H1 (cell line): ENCODE data around the gene CASK. TPM values are rescaled to one million over a fixed set of nuclear protein-coding genes. Genes with fewer than 3 reads are reported as not detected.

Source experiments
- CTCF ChIA-PET: fragments of 300-600 bp; sonication (Branson Sonifier 250); formaldehyde crosslinking; loops from one replicate; lab custom pipeline; 2021; ENCODE audit not compliant: partially characterized antibody; lab: Charles Lee
- POLR2A ChIA-PET: fragments of 300-600 bp; sonication (Branson Sonifier 250); formaldehyde crosslinking; loops from one replicate; lab custom pipeline; 2021; ENCODE audit warnings: inconsistent platforms; ENCODE audit not compliant: partially characterized antibody; lab: Charles Lee
- DNase-seq, 2 experiments: peaks; one replicate each; pipeline versions ENCODE4 v3.0.0 to v3.0.0-alpha.2; 2010 to 2022; ENCODE audit warnings: low spot score in 2 of 2, low read depth in 1 of 2, mixed read lengths in 1 of 2
- FAIRE-seq: peaks from 2 replicates; lab custom pipeline; 2011; peaks lifted over from hg19 to GRCh38; lab: Jason Lieb, UNC
- H2AFZ ChIP-seq: 2 replicates; pipeline ENCODE4 v1.8.1; 2012; ENCODE audit warnings: low read length, inconsistent platforms
- H2AK5ac ChIP-seq: 2 replicates; pipeline ENCODE4 v1.6.1; 2013; ENCODE audit warnings: low read depth, low read length
- H2BK120ac ChIP-seq: replicated peaks from 2 replicates; pipeline ENCODE3; 2013; ENCODE audit warnings: low read depth, low read length, inconsistent platforms
- H2BK12ac ChIP-seq: 2 replicates; pipeline ENCODE4 v1.6.1; 2013; ENCODE audit warnings: low read depth, low read length
- H2BK15ac ChIP-seq: 2 replicates; pipeline ENCODE4 v1.6.1; 2013; ENCODE audit warnings: low read length
- H2BK20ac ChIP-seq: 2 replicates; pipeline ENCODE4 v1.6.1; 2013; ENCODE audit warnings: low read length
- H2BK5ac ChIP-seq: 2 replicates; pipeline ENCODE4 v1.6.1; 2013; ENCODE audit warnings: low read depth, low read length
- H3K14ac ChIP-seq: 2 replicates; pipeline ENCODE4 v1.6.1; 2013; ENCODE audit warnings: inconsistent platforms; ENCODE audit not compliant: insufficient read length
- H3K18ac ChIP-seq: 2 replicates; pipeline ENCODE4 v1.6.1; 2013; ENCODE audit warnings: low read length; ENCODE audit errors: extremely low read depth
- H3K23ac ChIP-seq: 2 replicates; pipeline ENCODE4 v1.6.1; 2013; ENCODE audit warnings: inconsistent platforms; ENCODE audit not compliant: insufficient read length
- H3K23me2 ChIP-seq: 2 replicates; pipeline ENCODE4 v1.6.1; 2013; ENCODE audit warnings: low read depth, low read length
- H3K27ac ChIP-seq: 2 replicates; pipeline ENCODE4 v1.6.1; 2011; ENCODE audit warnings: low read depth, low read length, inconsistent platforms
- H3K27me3 ChIP-seq, 4 experiments: replicated peaks in 1 of 4; 1 replicate in 1 of 4; 2 replicates in 3 of 4; pipeline versions ENCODE4 v1.6.1 to v1.8.1; 2011 to 2013; ENCODE audit warnings: low read length in 3 of 4, mild to moderate bottlenecking in 3 of 4, inconsistent platforms in 2 of 4, mixed read lengths in 2 of 4, moderate library complexity in 1 of 4; ENCODE audit not compliant: control insufficient read depth in 3 of 4, insufficient read depth in 3 of 4; ENCODE audit errors: extremely low read depth in 1 of 4
- H3K36me3 ChIP-seq, 4 experiments: 2 replicates each; pipeline versions ENCODE4 v1.6.1 to v1.8.1; 2011 to 2013; ENCODE audit warnings: mild to moderate bottlenecking in 4 of 4, low read length in 3 of 4, moderate library complexity in 2 of 4, control low read depth in 1 of 4, inconsistent platforms in 1 of 4; ENCODE audit not compliant: insufficient read depth in 4 of 4, control insufficient read depth in 2 of 4
- H3K4ac ChIP-seq: replicated peaks from 2 replicates; pipeline ENCODE3; 2013; ENCODE audit warnings: low read length, low read depth, mixed read lengths, inconsistent platforms; ENCODE audit not compliant: insufficient read length
- H3K4me1 ChIP-seq, 4 experiments: replicated peaks in 1 of 4; 1 replicate in 1 of 4; 2 replicates in 3 of 4; pipeline versions ENCODE4 v1.6.1 to v1.8.1; 2011 to 2013; ENCODE audit warnings: low read length in 3 of 4, inconsistent platforms in 2 of 4, mixed read lengths in 1 of 4; ENCODE audit not compliant: insufficient read depth in 4 of 4, control insufficient read depth in 3 of 4
- H3K4me2 ChIP-seq, 2 experiments: 2 replicates each; pipeline versions ENCODE4 v1.6.1 to v1.8.1; 2011 to 2013; ENCODE audit warnings: low read depth in 2 of 2, low read length in 2 of 2, control low read depth in 1 of 2, inconsistent platforms in 1 of 2, mild to moderate bottlenecking in 1 of 2; ENCODE audit not compliant: insufficient read depth in 1 of 2
- H3K4me3 ChIP-seq, 4 experiments: fragments of 200-600, 300-600 bp in 1 of 4; sonication (generic), shearing (Covaris generic), sonication (Bioruptor Twin) in 1 of 4; 2 replicates each; pipeline versions ENCODE4 v1.5.1 to v1.8.1; 2011 to 2016; ENCODE audit warnings: low read length in 4 of 4, low read depth in 3 of 4, control low read depth in 2 of 4, inconsistent platforms in 2 of 4, mild to moderate bottlenecking in 2 of 4, mixed read lengths in 1 of 4, moderate library complexity in 1 of 4; ENCODE audit not compliant: insufficient read depth in 2 of 4; ENCODE audit errors: extremely low read depth in 1 of 4
- H3K56ac ChIP-seq: replicated peaks from 2 replicates; pipeline ENCODE3; 2013; ENCODE audit warnings: low read depth, mild to moderate bottlenecking, mixed read lengths, low read length, inconsistent platforms; ENCODE audit not compliant: insufficient read length
- H3K79me1 ChIP-seq: 2 replicates; pipeline ENCODE4 v1.6.1; 2013; ENCODE audit warnings: low read depth, low read length, control low read depth
- H3K79me2 ChIP-seq, 2 experiments: 2 replicates each; pipeline versions ENCODE4 v1.6.1 to v1.8.1; 2012 to 2013; ENCODE audit warnings: low read length in 2 of 2, mild to moderate bottlenecking in 2 of 2, inconsistent platforms in 1 of 2; ENCODE audit not compliant: insufficient read depth in 2 of 2, control insufficient read depth in 1 of 2
- H3K9ac ChIP-seq, 4 experiments: replicated peaks in 1 of 4; 1 replicate in 1 of 4; 2 replicates in 3 of 4; pipeline versions ENCODE4 v1.6.1 to v1.8.1; 2011 to 2013; ENCODE audit warnings: low read depth in 3 of 4, low read length in 3 of 4, control low read depth in 2 of 4, mild to moderate bottlenecking in 2 of 4, moderate library complexity in 2 of 4, inconsistent platforms in 1 of 4; ENCODE audit errors: extremely low read depth in 1 of 4
- H3K9me3 ChIP-seq, 2 experiments: 2 replicates each; pipeline versions ENCODE4 v1.6.1 to v1.8.1; 2012 to 2013; ENCODE audit warnings: mild to moderate bottlenecking in 2 of 2, moderate library complexity in 2 of 2, control low read depth in 1 of 2, inconsistent platforms in 1 of 2, low read depth in 1 of 2, low read length in 1 of 2, mixed read lengths in 1 of 2; ENCODE audit not compliant: insufficient read depth in 2 of 2
- H4K20me1 ChIP-seq, 2 experiments: replicated peaks in 1 of 2; 2 replicates each; pipeline versions ENCODE3 to v1.8.1; 2011 to 2013; ENCODE audit warnings: inconsistent platforms in 2 of 2, low read length in 2 of 2, mild to moderate bottlenecking in 1 of 2; ENCODE audit not compliant: insufficient read depth in 2 of 2, control insufficient read depth in 1 of 2
- H4K5ac ChIP-seq: 2 replicates; pipeline ENCODE4 v1.6.1; 2013; ENCODE audit warnings: low read length, low read depth, mixed read lengths, inconsistent platforms; ENCODE audit not compliant: insufficient read length
- H4K8ac ChIP-seq: 2 replicates; pipeline ENCODE4 v1.8.0; 2013; ENCODE audit warnings: mild to moderate bottlenecking, moderate library complexity, low read length, inconsistent platforms; ENCODE audit not compliant: insufficient read depth; ENCODE audit errors: extremely low read depth
- H4K91ac ChIP-seq: replicated peaks from 2 replicates; pipeline ENCODE3; 2013; ENCODE audit warnings: low read length, mixed read lengths, inconsistent platforms; ENCODE audit not compliant: insufficient read length
- BCL11A ChIP-seq, 2 experiments: IDR thresholded peaks; one replicate each; pipeline ENCODE4 v1.6.1; 2011; ENCODE audit warnings: low read depth in 2 of 2, low read length in 2 of 2, mild to moderate bottlenecking in 2 of 2
- BRCA1 ChIP-seq: IDR thresholded peaks from 2 replicates; pipeline ENCODE4 v1.6.1; 2012; ENCODE audit warnings: low read depth, low read length, improper control_type of control experiment
- CHD2 ChIP-seq: IDR thresholded peaks from 2 replicates; pipeline ENCODE4 v1.6.1; 2012; ENCODE audit warnings: low read length, improper control_type of control experiment
- CREB1 ChIP-seq: IDR thresholded peaks from 2 replicates; pipeline ENCODE4 v1.6.1; 2012; ENCODE audit warnings: inconsistent platforms
- FOSL1 ChIP-seq: IDR thresholded peaks from 2 replicates; pipeline ENCODE4 v1.6.1; 2011; ENCODE audit warnings: mild to moderate bottlenecking, low read depth, low read length, moderate library complexity; ENCODE audit not compliant: insufficient read depth
- HDAC2 ChIP-seq, 2 experiments: fragments of 300-600 bp in 1 of 2; sonication (generic) in 1 of 2; IDR thresholded peaks; 2 replicates each; pipeline ENCODE4 v1.6.1; 2011 to 2012; ENCODE audit warnings: low read depth in 2 of 2, low read length in 2 of 2, mild to moderate bottlenecking in 2 of 2, moderate library complexity in 2 of 2, borderline replicate concordance in 1 of 2, inconsistent platforms in 1 of 2
- JUN ChIP-seq: IDR thresholded peaks from 2 replicates; pipeline ENCODE4 v1.6.1; 2011; ENCODE audit warnings: low read depth, mild to moderate bottlenecking, improper control_type of control experiment, low read length
- KDM4A ChIP-seq: IDR thresholded peaks from one replicate; pipeline ENCODE4 v1.7.1; 2012; ENCODE audit warnings: low read depth, mild to moderate bottlenecking, moderate library complexity, low read length, inconsistent platforms; ENCODE audit not compliant: severe bottlenecking
- SAP30 ChIP-seq: fragments of 300-600 bp; sonication (generic); IDR thresholded peaks from 2 replicates; pipeline ENCODE4 v1.7.1; 2012; ENCODE audit warnings: low read length, moderate library complexity, mild to moderate bottlenecking, inconsistent platforms; ENCODE audit not compliant: insufficient read depth, insufficient replicate concordance
- SIN3A ChIP-seq, 2 experiments: IDR thresholded peaks in 1 of 2; conservative IDR thresholded peaks in 1 of 2; 2 replicates each; pipeline ENCODE4 v1.6.1; 2011 to 2012; ENCODE audit warnings: low read length in 2 of 2, improper control_type of control experiment in 1 of 2, low read depth in 1 of 2, mild to moderate bottlenecking in 1 of 2
- SIRT6 ChIP-seq: IDR thresholded peaks from one replicate; pipeline ENCODE4 v1.7.1; 2012; ENCODE audit warnings: low read length, inconsistent platforms
- SP4 ChIP-seq: IDR thresholded peaks from 2 replicates; pipeline ENCODE4 v1.6.1; 2012; ENCODE audit warnings: low read length, inconsistent platforms
- TAF7 ChIP-seq: optimal IDR thresholded peaks from 2 replicates; pipeline ENCODE3; 2011; ENCODE audit warnings: low read depth, mild to moderate bottlenecking, inconsistent platforms, low read length, moderate library complexity, borderline replicate concordance
- USF2 ChIP-seq: IDR thresholded peaks from 2 replicates; pipeline ENCODE4 v1.6.1; 2011; ENCODE audit warnings: low read length, improper control_type of control experiment
- polyA plus RNA-seq, 7 experiments: library from polyadenylated mRNA; depleted of rRNA in 3 of 7; stranded (reverse) in 5 of 7; unstranded in 2 of 7; fragments of >200 nt in 5 of 7; fragments of 200-250 nt in 2 of 7; gene quantifications; 1 replicate in 5 of 7; 2 replicates in 1 of 7; 4 replicates in 1 of 7; pipeline versions ENCODE4 v1.2.1 to v1.2.3, GENCODE V29; 2011 to 2013; ENCODE audit warnings: missing spikeins in 2 of 7, mixed read lengths in 2 of 7
- total RNA-seq: library from RNA; stranded (reverse); fragmentation: NEBNext Ultra II Directional; extraction: Animal tissue kit (Norgen Biotek cat#: 25700); gene quantifications from 2 replicates; pipeline ENCODE4 v1.2.1, GENCODE V29; 2021

Gene CASK
- total and polyA plus RNA-seq, 2 of the 8 experiments (the other 6 are each of a cell fraction or from before 2014, with no cell fraction given): 21.6 to 55.1 TPM

GRCh38 chrX:41827886-41828285 lies 95.5 kb downstream of the CASK start:
- POLR2A ChIA-PET: interaction anchor here (0.6 to 0.7 kb wide), 2 partner anchors 10 to 325 kb away, joined by 3 read pairs; no protein-coding TSS in a partner anchor
- no peaks in the 10 kb centered on the region for H3K9me3 ChIP-seq
- no peak for FAIRE-seq
- H3K23me2 ChIP-seq: no peaks in the 10 kb centered on the region
- no peak overlapping the region for H3K4me3 ChIP-seq
- no peaks in the 10 kb centered on the region for H3K36me3 ChIP-seq
- H2AFZ ChIP-seq: no peak overlapping the region
- no peak overlapping the region for H3K23ac ChIP-seq
- no peak overlapping the region for H3K18ac ChIP-seq
- H2AK5ac ChIP-seq: no peak overlapping the region
- no peak overlapping the region for H3K4ac ChIP-seq
- DNase-seq: no peak
- no peaks in the 10 kb centered on the region for H3K27me3 ChIP-seq
- H3K4me1 ChIP-seq: no peaks in the 10 kb centered on the region
- H3K79me1 ChIP-seq: no peaks in the 10 kb centered on the region
- TF ChIP-seq HDAC2 (IDR thresholded peaks at IDR 0.05; ENCODE audit: borderline replicate concordance in 1 of 2, low read depth in 2 of 2, low read length in 2 of 2) (no peak), TAF7 (no peak), CREB1 (no peak), FOSL1 (no peak), BCL11A (IDR thresholded peaks at IDR 0.05; ENCODE audit: low read depth in 2 of 2, low read length in 2 of 2) (no peak), JUN (no peak), SIRT6 (no peak), BRCA1 (no peak), KDM4A (no peak), SP4 (no peak), SIN3A (conservative IDR thresholded peaks at IDR 0.05 in 1 of 2, IDR thresholded peaks at IDR 0.05 in 1 of 2; ENCODE audit: low read depth in 1 of 2, low read length in 2 of 2) (no peak), CHD2 (no peak), SAP30 (no peak), USF2 (no peak)
- H4K20me1 ChIP-seq: no peaks in the 10 kb centered on the region
- H3K9ac ChIP-seq: no peak overlapping the region
- H3K56ac ChIP-seq: no peak overlapping the region
- no peak overlapping the region for H2BK12ac ChIP-seq
- no peak overlapping the region for H3K27ac ChIP-seq
- no peak overlapping the region for H2BK5ac ChIP-seq
- H2BK15ac ChIP-seq: no peak overlapping the region
- peaks cover 0 to 2% of the 10 kb centered on the region in 2 experiments; a peak in 1 of 4 replicates for H3K79me2 ChIP-seq
- CTCF ChIA-PET: no interaction called here
- no peak overlapping the region for H3K4me2 ChIP-seq
- no peak overlapping the region for H4K91ac ChIP-seq
- H2BK120ac ChIP-seq: no peak overlapping the region
- no peak overlapping the region for H2BK20ac ChIP-seq
- H4K8ac ChIP-seq: no peak overlapping the region
- H4K5ac ChIP-seq: no peak overlapping the region
- H3K14ac ChIP-seq: no peak overlapping the region
